BLaER1 (cell line): ENCODE results near the gene TOLLIP.
A peak's percentile ranks its signal among the peaks of the same experiment; 100 is the strongest.
"Not testable (repeated sequence)": the region's sequence is repeated elsewhere in the genome, so short reads cannot be mapped to it uniquely, and the experiment has no call there.

Experiments used
- H3K27ac ChIP-seq: shearing (Covaris generic); formaldehyde crosslinking; 2 replicates; pipeline ENCODE4 v1.8.1; 2022
- H3K27me3 ChIP-seq: shearing (Covaris generic); formaldehyde crosslinking; 2 replicates; pipeline ENCODE4 v1.8.1; 2022
- H3K36me3 ChIP-seq: shearing (Covaris generic); formaldehyde crosslinking; 2 replicates; pipeline ENCODE4 v1.8.1; 2022
- H3K4me1 ChIP-seq: shearing (Covaris generic); formaldehyde crosslinking; 2 replicates; pipeline ENCODE4 v1.8.1; 2022
- H3K4me2 ChIP-seq: shearing (Covaris generic); formaldehyde crosslinking; 2 replicates; pipeline ENCODE4 v1.8.1; 2022
- H3K4me3 ChIP-seq: shearing (Covaris generic); formaldehyde crosslinking; 2 replicates; pipeline ENCODE4 v1.8.1; 2022
- H3K9ac ChIP-seq: shearing (Covaris generic); formaldehyde crosslinking; 2 replicates; pipeline ENCODE4 v1.8.1; 2022
- H3K9me3 ChIP-seq: shearing (Covaris generic); formaldehyde crosslinking; 2 replicates; pipeline ENCODE4 v1.8.1; 2022
- H4K20me1 ChIP-seq: shearing (Covaris generic); formaldehyde crosslinking; 2 replicates; pipeline ENCODE4 v1.8.1; 2022
- Cebpa-rat ChIP-seq: shearing (Covaris generic); IDR thresholded peaks from 2 replicates; pipeline ENCODE4 v1.8.1; 2022

Gene TOLLIP

DNA sequence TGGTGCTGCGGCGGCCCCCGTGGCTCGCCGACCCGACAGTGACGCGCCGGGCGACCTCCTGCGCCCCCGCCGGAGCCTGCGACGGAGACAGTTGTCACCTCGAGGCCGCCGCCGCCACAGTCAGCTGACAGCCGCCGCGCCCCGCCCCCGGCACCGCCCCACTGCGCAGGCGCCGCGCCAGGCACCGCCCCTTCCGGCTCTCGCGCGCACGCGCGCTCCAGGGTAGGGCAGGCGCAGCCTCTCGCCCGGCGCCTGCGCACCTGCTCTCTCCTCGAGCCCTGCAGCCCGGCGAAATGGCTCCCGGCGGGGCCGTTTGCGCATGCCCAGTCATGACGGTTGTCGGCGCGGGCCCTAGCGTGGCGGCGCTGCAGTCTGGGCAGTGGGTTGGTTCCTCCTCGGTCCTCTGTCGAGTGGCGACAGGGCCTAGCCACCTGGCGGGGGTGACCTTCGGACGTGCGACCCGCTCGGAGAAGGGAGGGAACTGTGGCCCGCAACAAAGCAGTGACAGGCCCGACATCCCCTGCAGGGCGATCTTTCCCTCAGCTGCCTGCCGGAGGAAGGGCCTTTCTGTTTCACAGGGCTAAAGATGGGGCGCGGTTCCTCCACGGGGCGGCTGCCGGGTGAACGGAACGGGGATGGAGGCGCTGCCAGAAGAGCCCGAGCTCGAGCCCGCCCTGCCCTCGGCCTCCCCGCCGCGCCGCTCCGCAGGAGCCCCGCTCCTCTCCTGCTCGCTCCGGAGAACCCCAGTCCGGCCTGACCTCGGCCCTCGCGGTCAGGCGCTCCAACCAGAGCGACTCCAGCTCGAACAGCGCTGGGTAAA is at the start of gene TOLLIP:
Gene TOLLIP, minus strand, starts transcription at position 135 of the 820 bp plus-strand sequence. Its CDS starts 134 bp downstream, at position 1.
- Histone ChIP-seq H3K36me3 (peaks cover 19% of the 10 kb centered on the region; the same call in 1 of the 2 replicates), H3K27ac (peak within 1 kb of the TSS; percentile 83), H4K20me1 (peaks cover 45% of the 10 kb centered on the region), H3K9ac (peak within 1 kb of the TSS; percentile 82), H3K4me3 (peak within 1 kb of the TSS; percentile 90), H3K27me3 (no peaks in the 10 kb centered on the region), H3K4me2 (peak within 1 kb of the TSS; percentile 99), H3K9me3 (peaks cover 21% of the 10 kb centered on the region), H3K4me1 (peaks cover 64% of the 10 kb centered on the region)
- no peak for TF ChIP-seq Cebpa-rat

DNA sequence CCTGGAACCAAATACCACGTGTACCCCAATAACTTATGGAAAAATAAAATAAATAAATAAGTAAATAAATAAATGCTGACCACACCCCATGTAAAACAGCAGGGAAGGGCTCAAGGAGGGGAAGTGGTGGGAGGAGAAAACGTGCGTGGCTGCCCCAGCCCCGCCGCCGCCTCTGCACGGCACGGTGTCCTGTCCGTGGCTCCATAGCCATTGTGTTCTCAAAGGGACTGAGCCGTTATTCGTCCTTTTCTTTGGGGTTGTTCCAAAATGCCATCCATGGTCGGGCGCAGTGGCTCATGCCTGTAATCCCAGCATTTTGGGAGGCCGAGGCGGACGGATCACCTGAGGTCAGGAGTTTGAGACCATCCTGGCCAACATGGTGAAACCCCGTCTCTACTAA is 49.5 kb upstream of the TOLLIP start:
- H3K9ac ChIP-seq, H4K20me1 ChIP-seq, H3K4me2 ChIP-seq, H3K9me3 ChIP-seq, H3K27ac ChIP-seq, H3K36me3 ChIP-seq, H3K4me3 ChIP-seq, H3K27me3 ChIP-seq: not testable (repeated sequence)
- H3K4me1 ChIP-seq: peaks cover 27% of the 10 kb centered on the region

DNA sequence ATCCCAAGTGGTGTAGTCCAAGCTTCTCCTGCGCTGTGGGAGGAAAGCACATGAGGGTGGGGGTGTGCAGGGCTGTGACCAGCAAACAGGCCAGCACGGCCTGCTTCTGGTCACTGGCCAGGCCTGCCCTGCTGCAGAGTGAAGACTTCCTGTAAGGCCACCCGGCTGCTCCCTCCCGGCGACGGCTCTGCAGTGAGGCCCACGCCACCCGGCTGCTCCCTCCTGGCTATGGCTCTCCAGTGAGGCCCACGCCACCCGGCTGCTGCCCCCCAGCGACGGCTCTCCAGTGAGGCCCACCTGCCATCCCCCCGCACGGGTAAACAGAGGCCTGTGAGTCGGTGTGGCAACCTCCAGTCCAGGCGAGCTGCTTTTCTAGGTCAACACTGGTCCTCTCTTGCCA is 48.9 kb upstream of the TOLLIP start:
- no peaks in the 10 kb centered on the region for H4K20me1 ChIP-seq
- H3K27me3 ChIP-seq: no peaks in the 10 kb centered on the region
- H3K4me3 ChIP-seq: no peak overlapping the region
- no peaks in the 10 kb centered on the region for H3K36me3 ChIP-seq
- no peaks in the 10 kb centered on the region for H3K9me3 ChIP-seq
- H3K9ac ChIP-seq: no peak overlapping the region
- H3K4me2 ChIP-seq: peak overlapping the region; percentile 28
- H3K27ac ChIP-seq: no peak overlapping the region
- H3K4me1 ChIP-seq: peaks cover 24% of the 10 kb centered on the region
- no peak for TF ChIP-seq Cebpa-rat

DNA sequence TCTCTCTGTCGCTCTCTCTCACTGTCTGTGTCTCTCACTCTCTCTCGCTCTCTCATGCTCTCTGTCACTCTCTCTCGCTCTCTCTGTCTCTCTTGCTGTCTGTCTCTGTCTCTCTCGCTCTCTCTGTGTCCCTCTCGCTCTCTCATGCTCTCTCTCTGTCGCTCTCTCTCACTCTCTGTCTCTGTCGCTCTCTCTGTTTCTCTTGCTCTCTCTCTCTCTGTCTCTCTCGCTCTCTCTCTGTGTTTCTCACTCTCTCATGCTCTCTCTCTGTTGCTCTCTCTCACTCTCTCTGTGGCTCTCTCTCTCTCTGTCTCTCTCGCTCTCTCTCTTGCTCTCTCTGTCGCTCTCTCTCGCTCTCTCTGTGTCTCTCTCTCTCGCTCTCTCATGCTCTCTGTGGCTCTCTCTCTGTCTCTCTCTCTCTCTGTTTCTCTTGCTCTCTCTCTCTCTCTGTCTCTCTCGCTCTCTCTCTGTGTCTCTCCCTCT is 47.1 kb upstream of the TOLLIP start:
- TF ChIP-seq Cebpa-rat: no peak
- Histone ChIP-seq H3K27ac (no peak overlapping the region), H3K27me3 (no peaks in the 10 kb centered on the region), H4K20me1 (no peaks in the 10 kb centered on the region), H3K4me2 (no peak overlapping the region), H3K9me3 (no peaks in the 10 kb centered on the region), H3K9ac (no peak overlapping the region), H3K4me3 (no peak overlapping the region), H3K4me1 (peaks cover 11% of the 10 kb centered on the region), H3K36me3 (no peaks in the 10 kb centered on the region)

DNA sequence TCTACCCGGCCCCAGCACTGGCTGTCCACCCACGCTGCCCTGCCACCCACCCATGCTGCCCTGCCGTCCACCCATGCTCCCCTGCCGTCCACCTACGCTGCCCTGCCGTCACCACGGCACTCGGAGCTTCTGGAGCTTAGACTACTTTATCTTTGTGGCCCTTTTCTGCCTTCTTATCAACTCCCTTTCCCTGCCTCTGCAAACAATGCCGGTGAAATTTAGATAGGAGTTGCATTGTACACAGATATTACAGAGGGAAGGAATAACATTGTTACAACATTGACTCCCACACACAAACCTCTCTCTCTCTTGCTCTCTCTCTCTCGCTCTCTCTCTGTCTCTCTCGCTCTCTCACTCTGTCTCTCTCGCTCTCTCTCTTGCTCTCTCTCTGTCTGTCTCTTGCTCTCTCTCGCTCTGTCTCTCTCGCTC is 46.6 kb upstream of the TOLLIP start:
- H3K4me1 ChIP-seq: peaks cover 11% of the 10 kb centered on the region
- no peak overlapping the region for H3K4me3 ChIP-seq
- no peak overlapping the region for H3K27ac ChIP-seq
- no peak overlapping the region for H3K9ac ChIP-seq
- no peaks in the 10 kb centered on the region for H3K36me3 ChIP-seq
- H4K20me1 ChIP-seq: no peaks in the 10 kb centered on the region
- no peak for TF ChIP-seq Cebpa-rat
- no peak overlapping the region for H3K4me2 ChIP-seq
- no peaks in the 10 kb centered on the region for H3K9me3 ChIP-seq
- H3K27me3 ChIP-seq: no peaks in the 10 kb centered on the region

DNA sequence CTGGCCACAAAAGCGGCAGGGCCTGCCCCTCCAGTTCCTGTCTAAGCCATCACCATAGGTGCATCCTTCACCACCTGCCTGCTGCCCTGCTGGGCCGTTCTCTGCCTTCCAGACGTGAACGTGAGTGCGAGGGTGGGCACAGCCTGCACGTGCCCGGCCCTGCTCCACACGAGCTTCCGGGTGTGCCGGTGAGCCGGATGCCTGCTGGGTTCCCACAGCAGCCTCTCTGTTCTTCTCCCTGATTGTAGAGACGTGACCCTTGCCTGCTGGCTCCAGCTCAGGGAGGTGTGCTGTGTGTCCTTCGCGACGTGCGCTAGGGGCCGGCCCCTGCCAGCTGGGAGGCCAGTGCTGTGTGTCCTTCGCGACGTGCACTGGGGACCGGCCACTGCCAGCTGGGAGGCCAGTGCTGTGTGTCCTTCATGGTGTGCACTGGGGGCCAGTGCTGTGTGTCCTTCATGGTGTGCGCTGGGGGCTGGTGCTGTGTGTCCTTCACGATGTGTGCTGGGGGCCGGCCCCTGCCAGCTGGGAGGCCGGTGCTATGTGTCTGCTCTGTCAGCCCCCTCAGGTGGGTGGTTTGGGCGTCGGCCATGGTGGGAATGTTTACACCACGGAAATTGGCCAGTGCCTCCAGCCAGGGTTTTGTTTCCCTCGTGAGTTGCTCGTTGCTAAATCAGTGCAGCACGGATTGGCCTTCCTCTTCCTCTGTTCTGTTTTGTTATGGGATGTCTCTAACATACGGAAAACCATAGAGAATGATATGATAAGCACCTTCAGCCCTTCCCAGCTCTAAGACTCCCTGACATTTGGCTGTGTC is 44.9 kb upstream of the TOLLIP start:
- H3K4me2 ChIP-seq: no peak overlapping the region
- peaks cover 11% of the 10 kb centered on the region for H3K4me1 ChIP-seq
- H4K20me1 ChIP-seq: no peaks in the 10 kb centered on the region
- no peaks in the 10 kb centered on the region for H3K9me3 ChIP-seq
- H3K27ac ChIP-seq: no peak overlapping the region
- no peaks in the 10 kb centered on the region for H3K27me3 ChIP-seq
- no peak for TF ChIP-seq Cebpa-rat
- no peak overlapping the region for H3K9ac ChIP-seq
- no peaks in the 10 kb centered on the region for H3K36me3 ChIP-seq
- no peak overlapping the region for H3K4me3 ChIP-seq

DNA sequence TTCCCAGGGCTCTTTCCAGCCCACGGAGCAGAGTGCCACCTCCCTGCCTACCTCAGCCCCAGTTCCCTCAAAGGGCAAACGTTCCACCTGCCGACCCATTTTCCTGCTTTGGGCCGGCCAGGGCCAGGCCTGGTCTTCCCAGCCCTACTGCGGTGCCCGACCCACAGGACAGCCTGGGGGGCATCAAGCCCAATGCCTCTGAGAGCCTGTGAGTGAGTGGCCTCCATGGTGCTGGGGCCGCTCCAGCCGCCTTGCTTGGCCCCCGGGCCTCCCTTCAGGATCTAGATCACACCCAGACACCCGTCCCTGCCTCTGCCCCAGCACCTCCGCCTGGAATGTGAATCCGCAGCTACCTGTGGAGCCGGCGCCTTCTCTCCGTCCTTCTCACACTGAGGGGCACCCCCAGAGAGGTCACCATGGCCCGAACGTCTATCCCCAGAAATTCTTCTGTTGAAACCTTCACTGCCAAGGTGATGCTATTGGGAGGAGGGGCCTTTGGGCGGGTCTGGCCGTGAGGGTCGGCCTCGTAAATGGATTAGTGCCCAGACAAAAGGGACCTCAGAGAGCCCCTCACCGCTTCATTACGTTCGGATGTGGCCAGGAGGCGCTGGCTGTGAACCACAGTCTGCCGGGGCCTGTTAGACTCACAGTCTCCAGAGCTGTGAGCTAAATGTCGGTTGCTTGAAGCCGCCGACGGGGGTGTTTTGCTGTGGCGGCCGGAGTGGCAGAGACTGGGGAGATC is 44.1 kb upstream of the TOLLIP start:
- Histone ChIP-seq H3K9ac (no peak overlapping the region), H3K9me3 (no peaks in the 10 kb centered on the region), H4K20me1 (no peaks in the 10 kb centered on the region), H3K4me3 (no peak overlapping the region), H3K36me3 (no peaks in the 10 kb centered on the region), H3K27ac (no peak overlapping the region), H3K4me2 (no peak overlapping the region), H3K4me1 (peaks cover 11% of the 10 kb centered on the region), H3K27me3 (no peaks in the 10 kb centered on the region)
- TF ChIP-seq Cebpa-rat: no peak

DNA sequence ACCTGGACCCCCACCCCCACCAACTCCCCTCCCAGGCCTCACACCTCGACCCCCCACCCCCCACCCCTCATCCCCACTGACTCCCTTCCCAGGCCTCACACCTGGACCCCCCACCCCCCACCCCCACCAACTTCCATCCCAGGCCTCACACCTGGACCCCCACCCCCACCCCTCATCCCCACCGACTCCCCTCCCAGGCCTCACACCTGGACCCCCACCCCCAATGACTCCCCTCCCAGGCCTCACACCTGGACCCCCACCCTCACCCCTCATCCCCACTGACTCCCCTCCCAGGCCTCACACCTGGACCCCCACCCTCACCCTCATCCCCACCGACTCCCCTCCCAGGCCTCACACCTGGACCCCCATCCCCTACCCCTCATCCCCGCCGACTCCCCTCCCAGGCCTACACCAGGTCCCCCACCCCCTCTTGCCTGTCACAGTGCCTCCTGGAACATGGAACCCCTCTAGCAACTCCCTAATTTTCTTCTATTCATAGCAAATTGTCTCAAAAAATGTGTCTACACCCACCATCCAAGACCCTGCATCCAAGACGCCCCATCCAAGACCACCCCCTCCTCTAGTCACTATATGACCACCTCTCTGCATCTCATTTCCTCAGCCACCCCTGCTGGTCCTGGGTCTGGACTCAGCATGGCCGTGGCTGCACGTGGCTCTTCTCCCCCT is 43.4 kb upstream of the TOLLIP start:
- Histone ChIP-seq H3K4me2 (no peak overlapping the region), H3K9ac (no peak overlapping the region), H3K27ac (no peak overlapping the region), H4K20me1 (no peaks in the 10 kb centered on the region), H3K9me3 (no peaks in the 10 kb centered on the region), H3K36me3 (no peaks in the 10 kb centered on the region), H3K4me1 (peaks cover 4% of the 10 kb centered on the region), H3K4me3 (no peak overlapping the region), H3K27me3 (no peaks in the 10 kb centered on the region)
- no peak for TF ChIP-seq Cebpa-rat

DNA sequence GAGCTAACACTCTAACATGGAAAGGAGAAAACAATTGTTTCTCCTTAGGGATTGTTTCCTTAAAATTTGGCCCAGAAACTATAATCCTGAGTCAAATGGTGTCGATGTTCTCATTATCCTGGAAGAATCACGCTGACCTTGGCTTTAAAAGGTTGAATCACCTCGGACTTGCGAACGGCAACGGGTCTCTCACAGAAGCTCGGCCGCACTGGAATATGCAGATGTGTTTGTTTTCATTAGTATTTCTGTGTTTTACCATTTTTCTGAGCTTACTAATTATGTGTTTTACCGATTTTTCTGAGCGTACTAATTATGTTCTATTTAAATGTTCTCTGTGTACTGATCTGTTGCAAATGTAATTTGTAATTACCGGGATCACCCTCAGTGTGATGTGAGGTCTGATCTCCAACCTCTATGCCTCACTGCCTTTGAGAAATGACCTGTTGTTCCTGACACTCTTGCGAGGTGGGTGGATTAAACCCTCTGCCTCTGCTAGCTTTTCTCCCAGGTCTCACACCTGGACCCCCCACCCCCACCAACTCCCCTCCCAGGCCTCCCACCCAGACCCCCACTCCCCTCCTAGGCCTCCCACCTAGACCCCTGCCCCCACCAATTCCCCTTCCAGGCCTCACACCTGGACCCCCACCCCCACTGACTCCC is 42.0 kb upstream of the TOLLIP start:
- Histone ChIP-seq H3K4me2 (no peak overlapping the region), H3K27ac (no peak overlapping the region), H3K4me3 (no peak overlapping the region), H3K27me3 (no peaks in the 10 kb centered on the region), H3K9ac (no peak overlapping the region), H3K4me1 (no peaks in the 10 kb centered on the region), H3K36me3 (no peaks in the 10 kb centered on the region), H4K20me1 (no peaks in the 10 kb centered on the region), H3K9me3 (no peaks in the 10 kb centered on the region)
- no peak for TF ChIP-seq Cebpa-rat
